ENCODE results near the gene TASP1. TPM values are rescaled to one million over a fixed set of nuclear protein-coding genes. Genes with fewer than 3 reads are reported as not detected.

The TASP1 gene
- total RNA-seq, 3 donors from 2014 or later (not counting 1 experiment from before 2014, with no cell fraction given) = 15.5 to 22.3 (median 16.3) TPM

DNA sequence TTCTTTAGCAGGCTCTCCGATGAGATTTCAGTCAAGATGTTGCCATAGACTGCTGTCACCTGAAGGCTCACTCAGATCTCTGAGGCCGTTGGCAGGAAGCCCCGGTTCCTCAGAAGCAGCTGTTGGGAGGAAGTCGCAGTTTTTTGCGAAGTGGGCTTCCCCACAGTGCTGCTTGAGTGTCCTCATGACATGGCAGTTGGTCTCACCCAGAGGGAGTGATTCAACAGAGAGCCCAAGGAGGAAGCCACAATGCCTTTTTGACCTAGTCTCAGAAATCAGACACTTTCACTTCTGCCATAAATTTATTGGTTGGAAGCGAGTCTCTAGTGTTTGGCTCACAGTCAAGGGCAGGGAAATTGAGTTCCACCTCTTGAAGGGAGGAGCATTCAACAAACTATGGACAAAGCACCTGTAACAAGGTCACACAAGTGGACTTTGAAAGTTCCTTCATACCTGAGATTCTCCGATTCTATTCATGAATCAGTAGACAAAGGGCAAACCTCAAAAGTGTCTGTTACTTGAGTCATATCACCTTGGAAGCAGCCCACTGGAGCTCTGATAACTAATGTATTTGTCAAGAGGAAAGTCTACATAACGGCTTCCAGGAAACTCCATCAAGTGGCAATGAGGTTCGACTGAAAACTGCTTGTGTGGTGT is 208.3 kb downstream of the TASP1 start:
- no peak overlapping the region for H3K4me3 ChIP-seq (ENCODE audit: low read length)
- intact Hi-C loops (cut with micrococcal nuclease) = no loop called here
- H3K4me3 Mint-ChIP-seq = no peak overlapping the region
- H3K36me3 ChIP-seq (ENCODE audit: control insufficient read depth, insufficient read depth, low read length) = no peaks in the 10 kb centered on the region
- peaks cover 23 to 26% of the 10 kb centered on the region in 2 donors for H3K4me1 Mint-ChIP-seq
- no peaks in the 10 kb centered on the region for H3K27me3 ChIP-seq (ENCODE audit: control insufficient read depth, insufficient read depth, low read length)
- H3K36me3 Mint-ChIP-seq = peaks cover 24% of the 10 kb centered on the region
- peaks cover 5% of the 10 kb centered on the region for H3K9me3 ChIP-seq (ENCODE audit: control insufficient read depth, insufficient read depth, low read length)
- peak overlapping the region in 1 of 2 donors; percentile 50 for H3K27ac Mint-ChIP-seq
- H3K27me3 Mint-ChIP-seq (ENCODE audit: low read depth in 2 of 2) = no peaks in the 10 kb centered on the region
- H3K27ac ChIP-seq (ENCODE audit: low read length) = no peak overlapping the region
- peak in 1 of 3 donors; percentile 64 for ATAC-seq
- WGBS (ENCODE audit: insufficient coverage) = 72% methylated on average over 9 of the region's 9 CpGs
- H3K9me3 Mint-ChIP-seq = peaks cover 5 to 9% of the 10 kb centered on the region in 2 donors
- DNase-seq = no peak
- TF ChIP-seq, protein P1, sequence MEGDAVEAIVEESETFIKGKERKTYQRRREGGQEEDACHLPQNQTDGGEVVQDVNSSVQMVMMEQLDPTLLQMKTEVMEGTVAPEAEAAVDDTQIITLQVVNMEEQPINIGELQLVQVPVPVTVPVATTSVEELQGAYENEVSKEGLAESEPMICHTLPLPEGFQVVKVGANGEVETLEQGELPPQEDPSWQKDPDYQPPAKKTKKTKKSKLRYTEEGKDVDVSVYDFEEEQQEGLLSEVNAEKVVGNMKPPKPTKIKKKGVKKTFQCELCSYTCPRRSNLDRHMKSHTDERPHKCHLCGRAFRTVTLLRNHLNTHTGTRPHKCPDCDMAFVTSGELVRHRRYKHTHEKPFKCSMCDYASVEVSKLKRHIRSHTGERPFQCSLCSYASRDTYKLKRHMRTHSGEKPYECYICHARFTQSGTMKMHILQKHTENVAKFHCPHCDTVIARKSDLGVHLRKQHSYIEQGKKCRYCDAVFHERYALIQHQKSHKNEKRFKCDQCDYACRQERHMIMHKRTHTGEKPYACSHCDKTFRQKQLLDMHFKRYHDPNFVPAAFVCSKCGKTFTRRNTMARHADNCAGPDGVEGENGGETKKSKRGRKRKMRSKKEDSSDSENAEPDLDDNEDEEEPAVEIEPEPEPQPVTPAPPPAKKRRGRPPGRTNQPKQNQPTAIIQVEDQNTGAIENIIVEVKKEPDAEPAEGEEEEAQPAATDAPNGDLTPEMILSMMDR (IDR thresholded peaks at IDR 0.05) = no peak
- no peaks in the 10 kb centered on the region for H3K4me1 ChIP-seq (ENCODE audit: control insufficient read depth, insufficient read depth, low read length)

DNA sequence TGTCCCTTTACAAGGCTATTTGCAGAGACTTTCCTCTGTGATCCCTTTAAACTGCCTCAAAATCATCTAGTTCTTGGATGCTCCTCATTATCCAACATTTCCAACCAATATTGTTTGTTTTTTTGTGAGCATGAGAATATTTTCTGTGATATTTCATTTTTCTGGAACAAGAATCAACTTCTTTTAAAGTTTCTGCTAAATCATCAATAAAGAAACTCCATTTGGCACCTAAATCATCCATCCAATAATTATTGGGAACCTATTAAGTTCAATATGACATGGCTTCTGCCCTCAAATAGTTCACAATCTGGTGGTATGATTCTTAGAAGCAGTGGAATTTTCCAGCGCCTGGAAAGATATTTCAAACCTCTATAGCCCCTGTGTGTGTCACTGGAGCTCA is 210.0 kb downstream of the TASP1 start:
- Histone ChIP-seq H3K4me1 (ENCODE audit: control insufficient read depth, insufficient read depth, low read length) (no peaks in the 10 kb centered on the region), H3K27me3 (ENCODE audit: control insufficient read depth, insufficient read depth, low read length) (no peaks in the 10 kb centered on the region), H3K36me3 (ENCODE audit: control insufficient read depth, insufficient read depth, low read length) (no peaks in the 10 kb centered on the region), H3K4me3 (ENCODE audit: low read length) (no peak overlapping the region), H3K9me3 (ENCODE audit: control insufficient read depth, insufficient read depth, low read length) (peaks cover 5% of the 10 kb centered on the region), H3K27ac (ENCODE audit: low read length) (no peak overlapping the region)
- Mint-ChIP-seq H3K9me3 (peaks cover 5 to 9% of the 10 kb centered on the region in 2 donors), H3K4me1 (peaks cover 19 to 26% of the 10 kb centered on the region in 2 donors), H3K4me3 (no peak overlapping the region), H3K36me3 (peaks cover 24% of the 10 kb centered on the region), H3K27me3 (ENCODE audit: low read depth in 2 of 2) (no peaks in the 10 kb centered on the region), H3K27ac (no peak overlapping the region)
- ATAC-seq (no peak), DNase-seq (no peak)
- TF ChIP-seq, protein P1 (IDR thresholded peaks at IDR 0.05) = no peak
- intact Hi-C loops (cut with micrococcal nuclease) = no loop called here
- WGBS (ENCODE audit: insufficient coverage) = 100% methylated on average over 1 of the region's 1 CpG

DNA sequence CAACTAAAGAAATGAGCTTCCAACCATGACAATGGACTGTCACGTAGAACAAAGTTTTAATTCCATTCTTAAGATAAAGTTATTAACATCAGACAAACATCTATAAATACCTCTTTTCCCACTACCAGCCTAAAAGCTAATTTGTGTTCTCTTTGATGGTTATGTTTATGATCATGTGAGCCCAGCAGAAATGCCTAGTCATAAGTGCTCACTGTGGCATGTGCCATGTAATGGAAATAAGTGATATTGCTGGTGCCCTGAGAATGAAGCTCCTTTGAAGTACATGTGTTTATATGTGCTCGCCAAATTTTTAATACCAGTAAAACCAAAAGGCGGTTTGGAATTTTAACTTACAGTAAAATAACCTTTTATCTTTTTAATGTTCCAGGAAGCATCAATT is 211.9 kb downstream of the TASP1 start:
- Histone ChIP-seq H3K27ac (ENCODE audit: low read length) (no peak overlapping the region), H3K4me1 (ENCODE audit: control insufficient read depth, insufficient read depth, low read length) (no peaks in the 10 kb centered on the region), H3K9me3 (ENCODE audit: control insufficient read depth, insufficient read depth, low read length) (peaks cover 5% of the 10 kb centered on the region), H3K36me3 (ENCODE audit: control insufficient read depth, insufficient read depth, low read length) (no peaks in the 10 kb centered on the region), H3K4me3 (ENCODE audit: low read length) (no peak overlapping the region), H3K27me3 (ENCODE audit: control insufficient read depth, insufficient read depth, low read length) (no peaks in the 10 kb centered on the region)
- H3K4me1 Mint-ChIP-seq = peaks cover 19 to 26% of the 10 kb centered on the region in 2 donors
- intact Hi-C loops (cut with micrococcal nuclease) = no loop called here
- H3K9me3 Mint-ChIP-seq = peaks cover 5 to 9% of the 10 kb centered on the region in 2 donors
- H3K36me3 Mint-ChIP-seq = peaks cover 24% of the 10 kb centered on the region
- 75% methylated on average over 2 of the region's 3 CpGs for WGBS (ENCODE audit: insufficient coverage)
- no peaks in the 10 kb centered on the region for H3K27me3 Mint-ChIP-seq (ENCODE audit: low read depth in 2 of 2)
- TF ChIP-seq, protein P1 (IDR thresholded peaks at IDR 0.05) = no peak
- no peak for ATAC-seq
- H3K4me3 Mint-ChIP-seq = no peak overlapping the region
- DNase-seq = no peak
- no peak overlapping the region for H3K27ac Mint-ChIP-seq

All from natural killer cell (primary cell).